Astrocyte of the spinal cord (primary cell): Measurements from ENCODE around the gene MTMR12.
A peak's percentile ranks its signal among the peaks of the same experiment; 100 is the strongest.

Source experiments
- DNase-seq: peaks from one replicate; pipeline ENCODE4 v3.0.0; 2011; ENCODE audit warnings: low read depth, low spot score
- H3K4me3 ChIP-seq: 2 replicates; pipeline ENCODE4 v1.5.1; 2011; ENCODE audit warnings: low read depth, mild to moderate bottlenecking, low read length, moderate library complexity
- CTCF ChIP-seq: IDR thresholded peaks from 2 replicates; pipeline ENCODE4 v1.5.1; 2012; ENCODE audit warnings: low read depth, mild to moderate bottlenecking, low read length, inconsistent platforms
- in situ Hi-C: cut with HindIII; loops from 2 replicates; pipeline ENCODE4 v1.10.0; 2017; ENCODE audit warnings: low sequenced_read_pairs

The MTMR12 gene

DNA sequence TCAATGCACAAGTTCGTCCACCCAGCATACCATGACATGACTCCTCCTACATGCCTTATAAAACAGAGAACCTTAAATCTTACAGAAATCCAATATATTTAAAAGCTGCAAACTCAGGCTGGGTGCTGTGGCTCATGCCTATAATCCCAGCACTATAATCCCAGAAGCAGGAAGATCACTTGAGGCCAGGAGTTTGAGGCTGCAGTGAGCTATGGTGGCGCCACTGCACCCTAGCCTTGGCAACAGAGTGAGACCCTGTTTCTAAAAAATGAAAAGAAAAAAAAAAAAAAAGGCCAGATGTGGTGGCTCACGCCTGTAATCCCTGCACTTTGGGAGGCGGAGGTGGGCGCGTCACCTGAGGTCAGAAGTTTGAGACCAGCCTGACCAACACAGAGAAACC is 68.7 kb downstream of the MTMR12 start:
- TF ChIP-seq CTCF, result no peak

DNA sequence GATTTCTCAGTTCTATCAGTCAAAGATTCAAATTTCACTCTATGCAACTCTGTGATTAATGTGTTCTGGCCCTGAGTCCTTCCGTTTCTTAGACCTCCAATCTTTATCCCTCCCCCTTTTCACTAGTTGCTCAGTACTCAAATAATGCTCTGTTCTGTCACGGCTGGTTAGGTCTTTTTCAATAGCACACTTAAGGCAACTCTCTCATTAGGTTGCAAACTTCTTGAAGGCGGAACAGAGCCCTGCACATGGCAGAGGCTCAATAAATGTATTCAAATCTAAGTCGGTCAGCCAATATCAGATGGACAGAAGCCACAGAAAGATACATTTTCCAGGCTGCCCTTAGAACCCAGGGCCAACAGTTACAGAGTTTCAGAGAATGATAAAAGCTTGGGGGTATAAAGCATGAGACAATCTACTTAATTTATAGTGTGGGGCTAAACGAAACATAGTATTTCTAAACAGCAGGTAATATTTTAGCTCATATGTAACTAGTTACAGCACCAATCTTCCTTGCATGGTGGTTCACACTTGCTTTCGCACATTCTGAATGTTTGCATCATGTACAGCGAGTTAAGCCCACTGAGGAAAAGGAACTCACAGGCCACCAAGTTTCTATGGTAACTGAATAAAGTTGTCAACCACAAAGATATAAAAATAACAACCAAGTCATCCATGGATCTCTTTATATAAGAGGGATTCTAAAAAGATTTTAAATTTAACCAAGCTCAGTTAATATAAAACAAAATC is 71.5 kb downstream of the MTMR12 start:
- TF ChIP-seq CTCF, result no peak
- no peak for DNase-seq
- H3K4me3 ChIP-seq, result no peak overlapping the region
- in situ Hi-C loops, result no loop called here

More for the DNA sequence above, 68.7 kb downstream of the MTMR12 start:
- H3K4me3 ChIP-seq, result no peak overlapping the region
- no peak for DNase-seq
- in situ Hi-C loops, result no loop called here

DNA sequence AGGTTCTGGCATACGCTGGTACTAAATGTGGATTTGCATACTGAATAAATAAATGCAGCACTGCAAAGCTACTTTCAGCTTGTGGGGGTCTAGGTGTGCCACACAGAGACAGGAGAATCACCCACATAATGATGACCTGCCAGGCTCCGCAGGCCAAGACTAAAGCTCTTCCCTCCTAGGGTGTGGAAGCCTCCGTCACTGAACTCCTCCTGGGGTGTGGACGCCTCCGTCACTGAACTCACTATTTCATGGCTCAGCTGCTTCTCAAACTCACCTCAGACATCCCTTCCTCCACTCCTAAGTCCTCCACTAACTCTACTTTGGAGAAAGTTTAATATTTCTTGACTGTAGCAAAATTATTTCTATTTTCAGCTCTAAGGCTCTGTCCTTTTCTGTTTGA is 73.4 kb downstream of the MTMR12 start:
- no peak for TF ChIP-seq CTCF
- in situ Hi-C loops, result no loop called here
- no peak for DNase-seq
- no peak overlapping the region for H3K4me3 ChIP-seq

DNA sequence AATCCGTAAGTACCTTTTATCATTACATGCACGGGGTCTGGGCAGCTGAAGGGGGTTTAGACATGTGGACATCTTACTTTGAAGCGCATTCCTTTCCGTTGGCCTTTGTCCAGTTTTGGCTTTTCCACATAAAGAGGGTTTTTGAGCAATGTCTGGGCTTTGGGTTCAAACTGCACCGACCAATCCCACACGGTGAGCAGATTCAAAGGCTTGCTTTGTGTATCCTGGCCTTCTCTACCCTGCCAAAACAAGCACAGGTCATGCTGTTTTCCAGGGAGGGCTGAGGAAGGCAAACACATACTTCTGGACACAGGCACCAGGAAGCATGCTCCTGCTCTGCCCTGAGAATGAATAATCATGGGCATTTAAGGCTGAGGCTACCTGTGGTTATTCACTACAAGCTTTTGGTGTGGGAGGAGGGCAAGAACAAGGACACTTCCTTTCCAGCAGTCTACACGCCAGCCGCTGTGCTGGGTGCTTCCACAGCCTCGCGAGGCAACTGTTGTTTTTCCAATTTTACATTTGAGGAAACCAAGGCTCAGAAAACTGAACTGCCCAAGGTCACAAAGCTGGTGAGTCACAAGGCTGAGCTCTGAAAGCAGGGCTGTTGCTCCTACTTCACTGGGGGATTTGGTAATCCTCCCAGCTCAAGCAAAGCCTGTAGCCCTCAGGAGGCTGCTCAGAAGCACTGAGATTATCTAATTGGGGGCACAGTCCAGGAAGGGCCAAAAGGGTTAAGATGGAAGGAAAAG is 78.9 kb downstream of the MTMR12 start:
- no peak overlapping the region for H3K4me3 ChIP-seq
- peak; percentile 88 for DNase-seq
- in situ Hi-C loops, result no loop called here
- no peak for TF ChIP-seq CTCF

DNA sequence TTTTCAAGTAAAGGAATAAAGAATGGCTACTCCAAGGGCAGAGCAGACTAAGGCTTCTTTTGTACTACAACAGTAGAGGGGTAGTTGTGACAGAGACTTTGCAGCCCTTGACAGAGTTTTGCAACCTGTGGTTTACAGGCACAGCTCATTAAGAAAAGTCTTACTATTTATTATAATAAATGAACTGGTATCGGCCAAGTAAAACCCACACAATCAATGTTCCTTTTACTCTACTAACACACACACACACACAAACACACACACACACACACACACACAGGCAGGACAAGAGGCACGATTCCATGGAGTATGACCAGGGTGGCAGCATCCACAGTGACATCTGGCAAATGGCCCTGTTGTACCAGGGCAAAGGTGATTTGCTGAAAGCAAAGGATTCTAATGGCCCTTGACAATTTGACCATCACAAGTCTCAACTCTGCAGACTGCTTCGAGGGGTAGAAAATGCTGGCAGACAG is 79.5 kb downstream of the MTMR12 start:
- peak; percentile 39 for DNase-seq
- H3K4me3 ChIP-seq, result no peak overlapping the region
- no peak for TF ChIP-seq CTCF
- in situ Hi-C loops, result no loop called here

GRCh38 chr5:32232441-32233219 is 80.1 kb downstream of the MTMR12 start:
- peak; percentile 80 for TF ChIP-seq CTCF
- DNase-seq, result peak; percentile 72
- H3K4me3 ChIP-seq, result no peak overlapping the region
- in situ Hi-C loops, result no loop called here
